GM23338 (cell line): Measurements from ENCODE around the gene SORL1. TPM values are rescaled to one million over a fixed set of nuclear protein-coding genes. Genes with fewer than 3 reads are reported as not detected.
A peak's percentile ranks its signal among the peaks of the same experiment; 100 is the strongest.

ENCODE experiments used
- ATAC-seq: fragments of 200-7000 bp; cut with Tn5 transposase; 3 replicates; pipeline ENCODE4 v1.9.1; 2020
- DNase-seq: peaks from one replicate; pipeline ENCODE4 v3.0.0-alpha.2; 2015; ENCODE audit warnings: low spot score
- H2AFZ ChIP-seq: fragments of 200-600 bp; sonication (generic); 2 replicates; pipeline ENCODE4 v1.8.0; 2016; ENCODE audit warnings: antibody characterized with exemption, mild to moderate bottlenecking, moderate library complexity
- H3F3A ChIP-seq: fragments of 200-600 bp; sonication (generic); replicated peaks from 2 replicates; pipeline ENCODE4 v1.8.0; 2017; ENCODE audit warnings: antibody characterized with exemption, mixed run types, low read depth
- H3K27ac ChIP-seq: fragments of 200-600 bp; sonication (generic); 2 replicates; pipeline ENCODE4 v1.6.1; 2016; ENCODE audit warnings: low read depth
- H3K27me3 ChIP-seq: fragments of 200-600 bp; sonication (generic); 2 replicates; pipeline ENCODE4 v1.8.0; 2016; ENCODE audit warnings: mild to moderate bottlenecking, mixed run types, moderate library complexity; ENCODE audit not compliant: insufficient read depth
- H3K36me3 ChIP-seq: fragments of 200-600 bp; sonication (generic); 2 replicates; pipeline ENCODE4 v1.8.0; 2016; ENCODE audit warnings: mild to moderate bottlenecking; ENCODE audit not compliant: insufficient read depth
- H3K4me1 ChIP-seq: fragments of 200-600 bp; sonication (generic); 2 replicates; pipeline ENCODE4 v1.8.0; 2016; ENCODE audit warnings: mild to moderate bottlenecking, moderate library complexity; ENCODE audit not compliant: insufficient read depth
- H3K4me2 ChIP-seq: fragments of 200-600 bp; sonication (generic); 2 replicates; pipeline ENCODE4 v1.7.1; 2017; ENCODE audit warnings: mixed run types
- H3K4me3 ChIP-seq: fragments of 200-600 bp; sonication (generic); 2 replicates; pipeline ENCODE4 v1.6.1; 2016; ENCODE audit warnings: mixed run types
- H3K79me2 ChIP-seq: fragments of 200-600 bp; sonication (generic); replicated peaks from 2 replicates; pipeline ENCODE4 v1.8.0; 2017; ENCODE audit warnings: mild to moderate bottlenecking; ENCODE audit not compliant: insufficient read depth
- H3K9me2 ChIP-seq: fragments of 200-600 bp; sonication (generic); 2 replicates; pipeline ENCODE4 v1.8.0; 2017; ENCODE audit not compliant: insufficient read depth
- H4K20me1 ChIP-seq: fragments of 200-600 bp; sonication (generic); replicated peaks from 2 replicates; pipeline ENCODE4 v1.8.0; 2017; ENCODE audit warnings: mild to moderate bottlenecking; ENCODE audit not compliant: insufficient read depth
- H3K27ac Mint-ChIP-seq: 2 replicates; pipeline ENCODE4 v1.8.0; 2020; ENCODE audit warnings: inconsistent platforms, mild to moderate bottlenecking, moderate library complexity, mixed read lengths
- H3K27me3 Mint-ChIP-seq: 3 replicates; pipeline ENCODE4 v1.8.0; 2022; ENCODE audit warnings: low read depth, mild to moderate bottlenecking, moderate library complexity, mixed read lengths, inconsistent platforms; ENCODE audit not compliant: insufficient read depth, poor library complexity
- H3K36me3 Mint-ChIP-seq: 3 replicates; pipeline ENCODE4 v1.8.0; 2021; ENCODE audit warnings: low read depth, mild to moderate bottlenecking, inconsistent platforms, moderate library complexity, mixed read lengths
- H3K4me1 Mint-ChIP-seq: 3 replicates; pipeline ENCODE4 v1.8.0; 2020; ENCODE audit warnings: mild to moderate bottlenecking, inconsistent platforms, mixed read lengths
- H3K4me3 Mint-ChIP-seq: 3 replicates; pipeline ENCODE4 v1.8.0; 2021; ENCODE audit warnings: moderate library complexity, mild to moderate bottlenecking, inconsistent platforms, mixed read lengths
- H3K9me3 Mint-ChIP-seq: 3 replicates; pipeline ENCODE4 v1.8.0; 2020; ENCODE audit warnings: moderate library complexity, mild to moderate bottlenecking, inconsistent platforms, mixed read lengths
- CREB1 ChIP-seq: fragments of 250-450 bp; sonication (Bioruptor Pico); IDR thresholded peaks from 2 replicates; pipeline ENCODE4 v1.5.0; 2020; ENCODE audit warnings: low read depth, mild to moderate bottlenecking, moderate library complexity
- EZH2 ChIP-seq: fragments of 200-600 bp; sonication (generic); IDR thresholded peaks from one replicate; pipeline ENCODE4 v1.8.0; 2017; ENCODE audit warnings: antibody characterized with exemption, mild to moderate bottlenecking, low read depth; ENCODE audit not compliant: unreplicated experiment
- EZH2phosphoT487 ChIP-seq: fragments of 200-600 bp; sonication (generic); IDR thresholded peaks from one replicate; pipeline ENCODE4 v1.8.1; 2018; ENCODE audit warnings: antibody characterized with exemption; ENCODE audit not compliant: unreplicated experiment
- JUNB ChIP-seq: IDR thresholded peaks from one replicate; pipeline ENCODE4 v1.6.1; 2016; ENCODE audit warnings: antibody characterized with exemption; ENCODE audit not compliant: unreplicated experiment
- NANOG ChIP-seq: IDR thresholded peaks from 2 replicates; pipeline ENCODE4 v1.6.1; 2016; ENCODE audit warnings: antibody characterized with exemption, borderline replicate concordance
- POLR2AphosphoS5 ChIP-seq: IDR thresholded peaks from 2 replicates; pipeline ENCODE4 v1.6.1; 2016; ENCODE audit warnings: antibody characterized with exemption, low read depth
- STAT1 ChIP-seq: IDR thresholded peaks from one replicate; pipeline ENCODE4 v1.6.1; 2016; ENCODE audit warnings: antibody characterized with exemption; ENCODE audit not compliant: unreplicated experiment
- ZNF114 ChIP-seq: fragments of 250-450 bp; sonication (Bioruptor Pico); IDR thresholded peaks from 2 replicates; pipeline ENCODE4 v1.5.0; 2020; ENCODE audit warnings: mild to moderate bottlenecking, moderate library complexity
- polyA plus RNA-seq: library from polyadenylated mRNA; unstranded; fragments of >200 nt; fragmentation: Nextera tagmentation; extraction: Ambion mirVana; gene quantifications from 2 replicates; pipeline ENCODE4 v1.2.1, GENCODE V29; 2016
- total RNA-seq: library from RNA; depleted of rRNA; stranded (reverse); fragments of >200 nt; shearing (Covaris generic); gene quantifications from 2 replicates; pipeline ENCODE4 v1.2.3, GENCODE V29; 2014
- TF ChIP-seq, protein P1 (sequence below): fragments of 250-450 bp; sonication (Bioruptor Pico); IDR thresholded peaks from 2 replicates; pipeline ENCODE4 v1.5.0; 2020; ENCODE audit warnings: mild to moderate bottlenecking, moderate library complexity

Gene SORL1
- total and polyA plus RNA-seq, 2 experiments from 2014 or later: 23.0 to 78.8 TPM

DNA sequence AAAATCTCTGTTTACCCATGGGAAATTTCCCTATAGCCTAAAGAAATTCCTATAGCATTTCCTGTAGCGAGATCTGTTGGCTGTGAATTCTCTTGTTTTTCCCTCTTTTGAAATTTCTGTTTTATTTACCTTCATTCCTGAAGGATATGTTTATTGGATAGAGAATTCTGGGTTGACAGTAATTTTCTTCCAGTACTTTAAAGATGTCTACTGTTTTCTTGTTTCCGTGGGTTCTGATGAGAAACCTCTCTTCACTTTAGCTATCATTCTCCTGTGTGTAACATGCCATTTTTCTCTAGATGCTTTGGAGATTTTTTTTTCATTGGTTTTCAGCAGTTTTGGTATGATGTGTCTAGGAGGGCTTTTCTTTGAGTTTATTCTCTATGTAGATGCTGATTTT lies 78.1 kb downstream of the SORL1 start:
- H3K27ac ChIP-seq: no peak overlapping the region
- no peak overlapping the region for H3K4me3 Mint-ChIP-seq
- no peaks in the 10 kb centered on the region for H3K27me3 Mint-ChIP-seq
- no peak for ATAC-seq
- H3K9me2 ChIP-seq: no peaks in the 10 kb centered on the region
- no peaks in the 10 kb centered on the region for H3F3A ChIP-seq
- peaks cover 53% of the 10 kb centered on the region for H3K36me3 Mint-ChIP-seq
- H3K36me3 ChIP-seq: peaks cover 17% of the 10 kb centered on the region
- H3K4me3 ChIP-seq: no peak overlapping the region
- H3K4me1 ChIP-seq: peaks cover 6% of the 10 kb centered on the region
- no peak overlapping the region for H2AFZ ChIP-seq
- H3K4me2 ChIP-seq: no peak overlapping the region
- peaks cover 11% of the 10 kb centered on the region; the same call in 2 of the 3 replicates for H3K4me1 Mint-ChIP-seq
- H3K79me2 ChIP-seq: peaks cover 3% of the 10 kb centered on the region; the same call in 1 of the 2 replicates
- DNase-seq: no peak
- H3K9me3 Mint-ChIP-seq: peaks cover 4% of the 10 kb centered on the region; the same call in 2 of the 3 replicates
- H3K27me3 ChIP-seq: no peaks in the 10 kb centered on the region
- H4K20me1 ChIP-seq: no peaks in the 10 kb centered on the region
- no peak overlapping the region for H3K27ac Mint-ChIP-seq
- TF ChIP-seq STAT1: no peak
- no peak for TF ChIP-seq EZH2phosphoT487
- TF ChIP-seq CREB1 (CRISPR knock-in tag): no peak

DNA sequence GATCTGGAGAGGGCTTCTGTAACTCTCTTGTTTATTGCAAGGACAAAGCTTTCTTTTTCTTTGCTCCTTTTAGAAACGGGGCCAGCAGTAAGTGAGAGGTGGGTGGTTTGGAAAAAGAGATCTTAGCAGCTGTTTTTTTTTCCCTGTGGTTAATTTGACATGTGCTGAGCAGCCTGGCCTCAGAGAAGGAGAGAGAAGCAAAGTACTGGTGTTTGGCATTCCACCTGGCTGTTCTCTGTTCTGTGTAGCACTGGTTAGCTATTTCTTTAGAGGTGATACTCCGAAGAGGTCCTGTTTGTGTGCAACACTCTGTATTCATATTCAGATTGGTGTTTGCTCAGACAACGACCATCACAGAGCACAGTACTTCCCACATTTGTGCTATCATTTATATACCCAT lies 81.5 kb downstream of the SORL1 start:
- H3K4me1 ChIP-seq: peaks cover 6% of the 10 kb centered on the region
- H3K36me3 ChIP-seq: peaks cover 16% of the 10 kb centered on the region
- DNase-seq (no peak), ATAC-seq (no peak)
- H3K27me3 Mint-ChIP-seq: no peaks in the 10 kb centered on the region
- no peak overlapping the region; the same call in 1 of the 2 replicates for H3K27ac Mint-ChIP-seq
- H3K4me3 ChIP-seq: no peak overlapping the region
- no peak overlapping the region for H2AFZ ChIP-seq
- no peaks in the 10 kb centered on the region for H3K9me2 ChIP-seq
- no peak overlapping the region for H3K4me3 Mint-ChIP-seq
- H4K20me1 ChIP-seq: no peaks in the 10 kb centered on the region
- H3K9me3 Mint-ChIP-seq: peaks cover 4% of the 10 kb centered on the region; the same call in 2 of the 3 replicates
- peaks cover 16% of the 10 kb centered on the region; the same call in 2 of the 3 replicates for H3K4me1 Mint-ChIP-seq
- H3K79me2 ChIP-seq: no peaks in the 10 kb centered on the region; the same call in 1 of the 2 replicates
- 0 out of 2 replicates have a peak, but pooled peaks cover 3% of the 10 kb centered on the region for H3F3A ChIP-seq
- no peaks in the 10 kb centered on the region for H3K27me3 ChIP-seq
- H3K36me3 Mint-ChIP-seq: peaks cover 57% of the 10 kb centered on the region
- no peak for TF ChIP-seq POLR2AphosphoS5
- TF ChIP-seq EZH2: no peak
- TF ChIP-seq ZNF114 (CRISPR knock-in tag): no peak
- no peak for TF ChIP-seq JUNB
- no peak for TF ChIP-seq CREB1 (CRISPR knock-in tag)
- TF ChIP-seq NANOG: no peak
- no peak for TF ChIP-seq STAT1
- TF ChIP-seq, protein P1, sequence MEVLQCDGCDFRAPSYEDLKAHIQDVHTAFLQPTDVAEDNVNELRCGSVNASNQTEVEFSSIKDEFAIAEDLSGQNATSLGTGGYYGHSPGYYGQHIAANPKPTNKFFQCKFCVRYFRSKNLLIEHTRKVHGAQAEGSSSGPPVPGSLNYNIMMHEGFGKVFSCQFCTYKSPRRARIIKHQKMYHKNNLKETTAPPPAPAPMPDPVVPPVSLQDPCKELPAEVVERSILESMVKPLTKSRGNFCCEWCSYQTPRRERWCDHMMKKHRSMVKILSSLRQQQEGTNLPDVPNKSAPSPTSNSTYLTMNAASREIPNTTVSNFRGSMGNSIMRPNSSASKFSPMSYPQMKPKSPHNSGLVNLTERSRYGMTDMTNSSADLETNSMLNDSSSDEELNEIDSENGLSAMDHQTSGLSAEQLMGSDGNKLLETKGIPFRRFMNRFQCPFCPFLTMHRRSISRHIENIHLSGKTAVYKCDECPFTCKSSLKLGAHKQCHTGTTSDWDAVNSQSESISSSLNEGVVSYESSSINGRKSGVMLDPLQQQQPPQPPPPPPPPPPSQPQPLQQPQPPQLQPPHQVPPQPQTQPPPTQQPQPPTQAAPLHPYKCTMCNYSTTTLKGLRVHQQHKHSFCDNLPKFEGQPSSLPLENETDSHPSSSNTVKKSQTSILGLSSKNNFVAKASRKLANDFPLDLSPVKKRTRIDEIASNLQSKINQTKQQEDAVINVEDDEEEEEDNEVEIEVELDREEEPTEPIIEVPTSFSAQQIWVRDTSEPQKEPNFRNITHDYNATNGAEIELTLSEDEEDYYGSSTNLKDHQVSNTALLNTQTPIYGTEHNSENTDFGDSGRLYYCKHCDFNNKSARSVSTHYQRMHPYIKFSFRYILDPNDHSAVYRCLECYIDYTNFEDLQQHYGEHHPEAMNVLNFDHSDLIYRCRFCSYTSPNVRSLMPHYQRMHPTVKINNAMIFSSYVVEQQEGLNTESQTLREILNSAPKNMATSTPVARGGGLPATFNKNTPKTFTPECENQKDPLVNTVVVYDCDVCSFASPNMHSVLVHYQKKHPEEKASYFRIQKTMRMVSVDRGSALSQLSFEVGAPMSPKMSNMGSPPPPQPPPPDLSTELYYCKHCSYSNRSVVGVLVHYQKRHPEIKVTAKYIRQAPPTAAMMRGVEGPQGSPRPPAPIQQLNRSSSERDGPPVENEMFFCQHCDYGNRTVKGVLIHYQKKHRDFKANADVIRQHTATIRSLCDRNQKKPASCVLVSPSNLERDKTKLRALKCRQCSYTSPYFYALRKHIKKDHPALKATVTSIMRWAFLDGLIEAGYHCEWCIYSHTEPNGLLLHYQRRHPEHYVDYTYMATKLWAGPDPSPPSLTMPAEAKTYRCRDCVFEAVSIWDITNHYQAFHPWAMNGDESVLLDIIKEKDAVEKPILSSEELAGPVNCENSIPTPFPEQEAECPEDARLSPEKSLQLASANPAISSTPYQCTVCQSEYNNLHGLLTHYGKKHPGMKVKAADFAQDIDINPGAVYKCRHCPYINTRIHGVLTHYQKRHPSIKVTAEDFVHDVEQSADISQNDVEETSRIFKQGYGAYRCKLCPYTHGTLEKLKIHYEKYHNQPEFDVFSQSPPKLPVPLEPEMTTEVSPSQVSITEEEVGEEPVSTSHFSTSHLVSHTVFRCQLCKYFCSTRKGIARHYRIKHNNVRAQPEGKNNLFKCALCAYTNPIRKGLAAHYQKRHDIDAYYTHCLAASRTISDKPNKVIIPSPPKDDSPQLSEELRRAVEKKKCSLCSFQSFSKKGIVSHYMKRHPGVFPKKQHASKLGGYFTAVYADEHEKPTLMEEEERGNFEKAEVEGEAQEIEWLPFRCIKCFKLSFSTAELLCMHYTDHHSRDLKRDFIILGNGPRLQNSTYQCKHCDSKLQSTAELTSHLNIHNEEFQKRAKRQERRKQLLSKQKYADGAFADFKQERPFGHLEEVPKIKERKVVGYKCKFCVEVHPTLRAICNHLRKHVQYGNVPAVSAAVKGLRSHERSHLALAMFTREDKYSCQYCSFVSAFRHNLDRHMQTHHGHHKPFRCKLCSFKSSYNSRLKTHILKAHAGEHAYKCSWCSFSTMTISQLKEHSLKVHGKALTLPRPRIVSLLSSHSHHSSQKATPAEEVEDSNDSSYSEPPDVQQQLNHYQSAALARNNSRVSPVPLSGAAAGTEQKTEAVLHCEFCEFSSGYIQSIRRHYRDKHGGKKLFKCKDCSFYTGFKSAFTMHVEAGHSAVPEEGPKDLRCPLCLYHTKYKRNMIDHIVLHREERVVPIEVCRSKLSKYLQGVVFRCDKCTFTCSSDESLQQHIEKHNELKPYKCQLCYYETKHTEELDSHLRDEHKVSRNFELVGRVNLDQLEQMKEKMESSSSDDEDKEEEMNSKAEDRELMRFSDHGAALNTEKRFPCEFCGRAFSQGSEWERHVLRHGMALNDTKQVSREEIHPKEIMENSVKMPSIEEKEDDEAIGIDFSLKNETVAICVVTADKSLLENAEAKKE (CRISPR knock-in tag): no peak
- H3K4me2 ChIP-seq: no peak overlapping the region
- peak overlapping the region; percentile 17 for H3K27ac ChIP-seq
